HEK293T (cell line): ENCODE data around the gene SRMS.

Experiments used
- BHLHE40 ChIP-seq: fragments of 450-650 bp; IDR thresholded peaks from 2 replicates; pipeline ENCODE4 v1.6.1; 2016; ENCODE audit warnings: mild to moderate bottlenecking, moderate library complexity, borderline replicate concordance
- CTBP1 ChIP-seq: fragments of 450-650 bp; IDR thresholded peaks from 2 replicates; pipeline ENCODE4 v1.6.1; 2016; ENCODE audit warnings: borderline replicate concordance
- ELF4 ChIP-seq: fragments of 450-650 bp; IDR thresholded peaks from 2 replicates; pipeline ENCODE4 v1.6.1; 2017; ENCODE audit warnings: antibody characterized with exemption
- FOXM1 ChIP-seq: fragments of 450-650 bp; IDR thresholded peaks from 2 replicates; pipeline ENCODE4 v1.6.1; 2017; ENCODE audit warnings: mild to moderate bottlenecking, borderline replicate concordance
- L3MBTL2 ChIP-seq: fragments of 450-650 bp; conservative IDR thresholded peaks from 2 replicates; pipeline ENCODE4 v1.6.1; 2016; ENCODE audit warnings: mild to moderate bottlenecking
- PKNOX1 ChIP-seq: fragments of 450-650 bp; IDR thresholded peaks from 2 replicates; pipeline ENCODE4 v1.6.1; 2016
- SP1 ChIP-seq: fragments of 450-650 bp; IDR thresholded peaks from 2 replicates; pipeline ENCODE4 v1.6.1; 2017
- SUZ12 ChIP-seq: fragments of 450-650 bp; IDR thresholded peaks from 2 replicates; pipeline ENCODE4 v1.6.1; 2016; ENCODE audit warnings: mild to moderate bottlenecking
- TARDBP ChIP-seq: fragments of 450-650 bp; IDR thresholded peaks from 2 replicates; pipeline ENCODE4 v1.6.1; 2016
- ZNF384 ChIP-seq: fragments of 450-650 bp; IDR thresholded peaks from 2 replicates; pipeline ENCODE4 v1.6.1; 2016

GRCh38 chr20:63492518-63492917 is 55.0 kb downstream of the SRMS start:
- TF ChIP-seq SUZ12 (no peak), BHLHE40 (no peak), ELF4 (no peak), CTBP1 (no peak), TARDBP (no peak), ZNF384 (no peak), PKNOX1 (no peak), SP1 (no peak), FOXM1 (no peak), L3MBTL2 (no peak)
